ENCODE data around the gene HNRNPLL.

- TF ChIP-seq CTCF (conservative IDR thresholded peaks at IDR 0.05; ENCODE audit: low read length) = no peak
- TF ChIP-seq EZH2phosphoT487 (IDR thresholded peaks at IDR 0.05; ENCODE audit: borderline replicate concordance) = no peak
Observed at GRCh38 chr2:38583994-38584393, 18.7 kb downstream of the HNRNPLL start.

Measured in Loucy (cell line).